Endothelial cell of umbilical vein (primary cell): ENCODE measurements around the gene CHST11. TPM values are rescaled to one million over a fixed set of nuclear protein-coding genes. Genes with fewer than 3 reads are reported as not detected.

Experiments
- BruUV-seq: library from RNA; stranded (reverse); fragments of 400-500 nt; replicated peaks from 2 replicates; lab custom pipeline; 2021; lab: Mats Ljungman, UMichigan
- CTCF ChIA-PET: fragments of 300-600, 350-600 bp; sonication (Branson Sonifier 250); formaldehyde crosslinking; loops from one replicate; lab custom pipeline; 2021; ENCODE audit warnings: antibody characterized with exemption, inconsistent platforms; lab: Charles Lee
- POLR2A ChIA-PET: fragments of 300-600, 350-600 bp; sonication (Branson Sonifier 250); formaldehyde crosslinking; loops from one replicate; lab custom pipeline; 2021; ENCODE audit warnings: antibody characterized with exemption, inconsistent platforms; lab: Charles Lee
- DNase-seq: peaks from one replicate; pipeline ENCODE4 v3.0.0-alpha.2; 2011; ENCODE audit warnings: low read depth, low spot score
- FAIRE-seq: peaks from 2 replicates; lab custom pipeline; 2011; peaks lifted over from hg19 to GRCh38; lab: Jason Lieb, UNC
- H2AFZ ChIP-seq: 2 replicates; pipeline ENCODE4 v1.6.0; 2012; ENCODE audit warnings: low read depth, low read length, control low read depth, inconsistent platforms
- H3K27ac ChIP-seq: 2 replicates; pipeline ENCODE4 v1.5.1; 2011; ENCODE audit warnings: low read depth, mild to moderate bottlenecking, control low read depth, low read length, moderate library complexity; ENCODE audit not compliant: insufficient read depth
- H3K27me3 ChIP-seq, 2 experiments: 2 replicates each; pipeline versions ENCODE4 v1.6.0 to v1.6.1; 2011; ENCODE audit warnings: low read length in 2 of 2, mixed read lengths in 1 of 2; ENCODE audit not compliant: control insufficient read depth in 2 of 2, insufficient read depth in 2 of 2
- H3K36me3 ChIP-seq, 2 experiments: 2 replicates in 1 of 2; 3 replicates in 1 of 2; pipeline ENCODE4 v1.5.1; 2011; ENCODE audit warnings: low read length in 2 of 2, mild to moderate bottlenecking in 1 of 2, moderate library complexity in 1 of 2; ENCODE audit not compliant: control insufficient read depth in 2 of 2, insufficient read depth in 2 of 2; ENCODE audit errors: extremely low read depth in 1 of 2
- H3K4me1 ChIP-seq: 3 replicates; pipeline ENCODE4 v1.5.1; 2011; ENCODE audit warnings: mild to moderate bottlenecking, low read length; ENCODE audit not compliant: control insufficient read depth, insufficient read depth; ENCODE audit errors: extremely low read depth
- H3K4me2 ChIP-seq: 2 replicates; pipeline ENCODE4 v1.6.1; 2011; ENCODE audit warnings: low read length, control low read depth, mixed read lengths; ENCODE audit not compliant: insufficient read depth
- H3K4me3 ChIP-seq, 3 experiments: fragments of 200-600 bp in 1 of 3; sonication (generic), shearing (Covaris generic) in 1 of 3; replicated peaks in 1 of 3; 2 replicates each; pipeline ENCODE4 v1.5.1; 2011 to 2016; ENCODE audit warnings: control low read depth in 3 of 3, low read length in 3 of 3, mild to moderate bottlenecking in 2 of 3, inconsistent platforms in 1 of 3, low read depth in 1 of 3, moderate library complexity in 1 of 3; ENCODE audit not compliant: insufficient read depth in 1 of 3
- H3K79me2 ChIP-seq: 2 replicates; pipeline ENCODE4 v1.6.0; 2012; ENCODE audit warnings: low read length, inconsistent platforms; ENCODE audit not compliant: control insufficient read depth, insufficient read depth
- H3K9ac ChIP-seq: replicated peaks from 2 replicates; pipeline ENCODE3; 2011; ENCODE audit warnings: low read length, control low read depth; ENCODE audit not compliant: insufficient read depth; ENCODE audit errors: extremely low read depth
- H3K9me1 ChIP-seq: replicated peaks from 3 replicates; pipeline ENCODE4 v1.6.0; 2011; ENCODE audit warnings: mild to moderate bottlenecking, low read length; ENCODE audit not compliant: control insufficient read depth, insufficient read depth; ENCODE audit errors: extremely low read depth
- H3K9me3 ChIP-seq: replicated peaks from 2 replicates; pipeline ENCODE4 v1.5.1; 2012; ENCODE audit warnings: low read length, inconsistent platforms; ENCODE audit not compliant: control insufficient read depth, insufficient read depth
- H4K20me1 ChIP-seq: replicated peaks from 2 replicates; pipeline ENCODE3; 2011; ENCODE audit warnings: mild to moderate bottlenecking, low read length; ENCODE audit not compliant: control insufficient read depth, insufficient read depth; ENCODE audit errors: extremely low read depth
- CTCF ChIP-seq, 2 donors: IDR thresholded peaks; 1 replicate in 1 of 2; 2 replicates in 1 of 2; pipeline ENCODE4 v1.5.1; 2011; ENCODE audit warnings: low read length in 2 of 2, mild to moderate bottlenecking in 2 of 2, moderate library complexity in 2 of 2, control low read depth in 1 of 2, inconsistent platforms in 1 of 2, low read depth in 1 of 2; ENCODE audit not compliant: insufficient read depth in 1 of 2; ENCODE audit errors: extremely low read depth in 1 of 2
- EZH2 ChIP-seq: IDR thresholded peaks from 2 replicates; pipeline ENCODE4 v1.6.1; 2012; ENCODE audit warnings: borderline replicate concordance, low read depth, mild to moderate bottlenecking, moderate library complexity, low read length, inconsistent platforms; ENCODE audit not compliant: severe bottlenecking
- FOS ChIP-seq: IDR thresholded peaks from 2 replicates; pipeline ENCODE4 v1.6.1; 2011; ENCODE audit warnings: mild to moderate bottlenecking, low read length, moderate library complexity, borderline replicate concordance; ENCODE audit not compliant: insufficient read depth
- GATA2 ChIP-seq: IDR thresholded peaks from 2 replicates; pipeline ENCODE4 v1.7.0; 2011; ENCODE audit warnings: low read depth, mild to moderate bottlenecking, moderate library complexity, mixed read lengths, low read length; ENCODE audit not compliant: insufficient read length, insufficient read depth
- JUN ChIP-seq: IDR thresholded peaks from 2 replicates; pipeline ENCODE4 v1.6.1; 2011; ENCODE audit warnings: borderline replicate concordance, low read depth; ENCODE audit not compliant: insufficient read length, insufficient read depth
- MAX ChIP-seq: IDR thresholded peaks from 2 replicates; pipeline ENCODE4 v1.6.1; 2011; ENCODE audit not compliant: insufficient read depth, insufficient read length
- MYC ChIP-seq: IDR thresholded peaks from one replicate; pipeline ENCODE4 v1.6.1; 2011; ENCODE audit warnings: mild to moderate bottlenecking, low read depth, low read length
- POLR2A ChIP-seq: IDR thresholded peaks from 2 replicates; pipeline ENCODE4 v1.6.1; 2012; ENCODE audit warnings: low read depth, mild to moderate bottlenecking, control low read depth, low read length
- POLR2AphosphoS5 ChIP-seq: IDR thresholded peaks from 2 replicates; pipeline ENCODE4 v1.6.1; 2012; ENCODE audit warnings: low read depth, mild to moderate bottlenecking, control low read depth, low read length, moderate library complexity; ENCODE audit not compliant: insufficient read depth
- dilution Hi-C: fragments of 300-500 bp; cut with MboI; formaldehyde crosslinking; loops from one replicate; pipeline ENCODE4 v1.15.0; 2019; ENCODE audit warnings: low sequenced_read_pairs; ENCODE audit not compliant: extremely low pct_ligation_motif_present
- intact Hi-C: fragments of 100-400 bp; cut with micrococcal nuclease; formaldehyde crosslinking; loops from one replicate; pipeline ENCODE4 v1.10.0; 2022
- polyA plus RNA-seq, 4 experiments: library from polyadenylated mRNA; depleted of rRNA in 3 of 4; stranded (reverse) in 3 of 4; unstranded in 1 of 4; fragments of >200 nt; gene quantifications; 2 replicates each; pipeline versions ENCODE4 v1.2.1 to v1.2.3, GENCODE V29; 2011 to 2012; ENCODE audit warnings: missing spikeins in 1 of 4
- total RNA-seq: library from RNA; stranded (reverse); gene quantifications from 2 replicates; pipeline ENCODE4 v1.2.3, GENCODE V29; 2021

The CHST11 gene
- total and polyA plus RNA-seq, 2 donors (not counting 3 experiments of a cell fraction or from before 2014, with no cell fraction given): 19.7 to 20.9 TPM

- Histone ChIP-seq H3K9ac (no peak overlapping the region), H4K20me1 (no peaks in the 10 kb centered on the region), H3K27ac (no peak overlapping the region), H3K9me1 (no peaks in the 10 kb centered on the region), H3K4me3 (no peak overlapping the region), H3K27me3 (no peaks in the 10 kb centered on the region), H3K36me3 (no peaks in the 10 kb centered on the region), H3K79me2 (no peaks in the 10 kb centered on the region), H2AFZ (no peak overlapping the region), H3K9me3 (no peaks in the 10 kb centered on the region), H3K4me1 (peaks cover 8% of the 10 kb centered on the region), H3K4me2 (no peak overlapping the region)
- dilution Hi-C loops (no loop called here), intact Hi-C loops (no loop called here)
- no TSS peak for BruUV-seq
- FAIRE-seq (no peak), DNase-seq (no peak)
- TF ChIP-seq POLR2A: no peak
- TF ChIP-seq EZH2: no peak
- no peak for TF ChIP-seq MYC
- TF ChIP-seq JUN: no peak
- TF ChIP-seq MAX: no peak
- TF ChIP-seq FOS: no peak
- no peak for TF ChIP-seq GATA2
- no peak for TF ChIP-seq POLR2AphosphoS5
- TF ChIP-seq CTCF (IDR thresholded peaks at IDR 0.05; ENCODE audit: extremely low read depth in 1 of 2, insufficient read depth in 1 of 2, low read depth in 1 of 2, low read length in 2 of 2): no peak
- CTCF ChIA-PET: interaction anchor here (0.7 kb wide), 1 partner anchor 9 kb away, joined by 4 read pairs; no protein-coding TSS in a partner anchor
- POLR2A ChIA-PET: no interaction called here
These were observed 342.7 kb downstream of the CHST11 start for GRCh38 chr12:104799458-104799857.
